ENCODE results near the gene LRPAP1. TPM values are rescaled to one million over a fixed set of nuclear protein-coding genes. Genes with fewer than 3 reads are reported as not detected.
A peak's percentile ranks its signal among the peaks of the same experiment; 100 is the strongest.
"Not testable (repeated sequence)": the region's sequence is repeated elsewhere in the genome, so short reads cannot be mapped to it uniquely, and the experiment has no call there.

The LRPAP1 gene, protein sequence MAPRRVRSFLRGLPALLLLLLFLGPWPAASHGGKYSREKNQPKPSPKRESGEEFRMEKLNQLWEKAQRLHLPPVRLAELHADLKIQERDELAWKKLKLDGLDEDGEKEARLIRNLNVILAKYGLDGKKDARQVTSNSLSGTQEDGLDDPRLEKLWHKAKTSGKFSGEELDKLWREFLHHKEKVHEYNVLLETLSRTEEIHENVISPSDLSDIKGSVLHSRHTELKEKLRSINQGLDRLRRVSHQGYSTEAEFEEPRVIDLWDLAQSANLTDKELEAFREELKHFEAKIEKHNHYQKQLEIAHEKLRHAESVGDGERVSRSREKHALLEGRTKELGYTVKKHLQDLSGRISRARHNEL
- total RNA-seq, result 64.6 TPM

DNA sequence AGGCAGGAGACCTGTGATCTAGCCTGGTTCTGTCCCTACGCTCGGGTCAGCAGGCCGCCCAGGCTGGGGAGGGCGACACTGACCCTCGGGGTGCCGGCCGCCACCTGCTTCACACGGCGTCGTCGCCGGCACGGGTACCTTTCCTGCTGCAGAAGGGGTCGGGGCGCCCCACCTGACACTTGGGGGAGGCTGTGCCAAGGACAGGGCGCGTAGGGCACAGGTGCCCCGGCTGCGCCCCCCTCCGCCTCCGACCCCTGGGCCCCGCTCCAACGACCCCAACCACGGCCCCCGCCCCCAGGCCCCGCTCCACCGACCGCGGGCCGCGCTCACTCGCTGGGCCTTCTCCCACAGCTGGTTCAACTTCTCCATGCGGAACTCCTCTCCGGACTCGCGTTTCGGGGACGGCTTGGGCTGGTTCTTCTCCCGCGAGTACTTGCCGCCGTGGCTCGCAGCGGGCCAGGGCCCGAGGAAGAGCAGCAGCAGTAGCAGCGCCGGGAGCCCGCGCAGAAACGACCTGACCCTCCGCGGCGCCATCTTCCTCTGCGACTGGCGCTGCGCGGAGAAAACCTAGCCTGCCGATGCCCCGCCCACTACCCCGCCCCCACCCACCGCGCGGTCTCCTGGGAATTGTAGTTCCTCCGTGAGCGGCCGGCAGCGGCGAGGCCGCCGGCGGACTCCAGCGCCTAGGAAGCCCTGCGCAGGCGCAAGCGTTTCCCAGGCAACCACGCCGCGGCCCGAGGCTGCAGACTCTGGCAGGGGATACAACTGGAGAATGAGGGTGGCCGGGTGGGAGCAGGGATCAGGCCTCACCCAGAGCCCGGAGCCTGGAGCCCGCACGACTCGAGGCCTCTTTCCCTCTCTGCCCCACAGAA lies at the start of gene LRPAP1:
LRPAP1 (minus strand) TSS at position 544 of the 872 bp plus-strand sequence; CDS start at position 534, 10 bp downstream.
- peak; percentile 93 for ATAC-seq

DNA sequence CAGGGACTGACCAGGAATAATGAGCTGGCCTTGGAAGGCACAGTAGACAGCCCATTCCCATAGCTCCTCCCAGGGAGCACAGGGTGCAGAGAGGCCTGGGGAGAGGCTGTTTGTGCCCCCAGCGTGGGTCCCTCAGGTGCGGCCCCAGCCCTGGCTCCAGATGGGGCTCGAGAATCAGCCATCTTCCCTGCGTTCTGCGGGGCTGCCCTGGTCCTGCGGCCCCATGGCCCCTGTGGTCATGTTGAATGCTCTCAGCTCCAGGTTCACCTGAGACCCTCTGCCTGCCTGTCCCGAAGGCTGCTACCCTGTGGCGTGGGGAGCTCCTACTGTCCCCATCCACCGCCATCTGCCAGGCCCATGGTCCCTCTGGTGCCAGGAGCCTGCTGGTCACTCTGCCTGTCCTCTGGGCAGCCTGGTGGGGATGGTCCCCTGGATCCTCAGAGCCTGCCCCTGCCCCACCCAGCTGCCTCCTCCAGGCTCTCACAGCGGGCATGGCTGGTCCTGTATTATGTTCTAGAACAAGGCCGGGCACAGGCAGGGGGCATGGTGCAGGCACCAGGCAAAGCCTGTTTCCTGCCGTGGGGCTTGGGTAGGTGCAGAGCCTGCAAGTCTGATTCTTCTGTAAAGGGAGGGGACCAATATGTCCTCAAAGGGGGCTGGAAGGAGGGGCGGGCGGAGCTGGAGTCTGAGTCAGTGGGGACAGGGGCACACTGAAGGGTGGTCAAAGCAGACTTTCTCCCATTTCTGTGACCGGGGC lies 49.3 kb upstream of the LRPAP1 start:
- ATAC-seq, result not testable (repeated sequence)

DNA sequence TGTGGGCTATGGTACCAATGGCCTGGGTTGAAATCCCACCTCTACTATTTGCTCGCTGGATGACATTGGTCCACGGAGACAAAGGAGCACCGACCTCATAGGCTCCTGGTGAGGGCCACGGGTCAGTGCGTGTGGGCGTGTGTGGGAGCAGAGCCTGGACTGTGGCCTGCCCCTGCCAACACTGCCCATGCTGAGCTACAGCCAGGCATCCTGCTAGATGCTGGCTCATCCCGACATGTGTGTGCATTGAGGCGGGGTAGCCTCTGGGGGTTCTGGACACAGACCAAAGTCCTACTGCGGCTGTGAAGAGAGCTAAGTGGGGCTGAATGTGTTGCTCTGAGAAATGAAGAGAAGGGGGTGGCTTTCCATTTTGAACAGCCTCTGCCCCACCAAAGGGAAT lies 48.6 kb upstream of the LRPAP1 start:
- not testable (repeated sequence) for ATAC-seq

DNA sequence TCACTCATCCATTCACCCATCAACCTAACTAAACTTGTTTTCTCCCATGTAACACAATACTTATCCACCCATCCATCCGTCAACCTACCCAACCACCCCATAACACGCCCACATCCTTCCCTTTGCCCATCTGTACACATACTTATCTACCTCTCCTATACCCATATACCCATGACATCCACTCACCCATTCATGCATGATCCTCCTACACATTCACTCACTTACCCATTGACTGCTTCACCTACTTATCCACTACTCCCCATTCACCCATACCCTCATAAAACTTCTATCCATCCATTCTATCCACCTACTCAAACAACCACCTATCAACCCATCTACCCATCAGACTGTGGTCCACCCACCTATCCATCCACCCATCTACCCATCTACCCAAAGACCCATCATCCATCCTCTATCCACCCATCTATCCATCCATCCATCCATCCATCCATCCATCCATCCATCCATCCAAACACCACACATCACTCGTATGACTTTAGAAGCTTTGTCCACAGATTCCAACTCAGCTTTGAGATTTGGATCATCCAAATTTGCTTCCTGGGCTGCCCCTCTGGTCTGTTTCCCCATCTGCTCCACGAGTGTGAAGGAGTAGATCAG lies 46.4 kb upstream of the LRPAP1 start:
- ATAC-seq, result not testable (repeated sequence)

DNA sequence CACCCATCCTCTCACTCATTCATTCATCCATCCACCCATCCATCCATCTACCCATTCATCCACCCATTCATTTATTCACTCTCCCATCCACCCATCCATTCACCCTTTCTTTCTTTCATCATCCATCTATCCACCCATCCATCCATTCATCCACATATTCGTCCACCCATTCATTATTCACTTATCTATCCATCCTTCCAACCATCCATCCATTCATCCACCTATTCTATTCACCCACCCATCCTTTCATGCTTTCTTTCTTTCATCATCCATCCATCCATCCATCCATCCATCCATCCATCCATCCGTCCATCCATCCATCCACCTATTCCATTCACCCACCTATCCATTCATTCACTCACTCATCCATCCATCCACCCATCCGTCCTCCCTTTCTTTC lies 45.8 kb upstream of the LRPAP1 start:
- ATAC-seq, result not testable (repeated sequence)

DNA sequence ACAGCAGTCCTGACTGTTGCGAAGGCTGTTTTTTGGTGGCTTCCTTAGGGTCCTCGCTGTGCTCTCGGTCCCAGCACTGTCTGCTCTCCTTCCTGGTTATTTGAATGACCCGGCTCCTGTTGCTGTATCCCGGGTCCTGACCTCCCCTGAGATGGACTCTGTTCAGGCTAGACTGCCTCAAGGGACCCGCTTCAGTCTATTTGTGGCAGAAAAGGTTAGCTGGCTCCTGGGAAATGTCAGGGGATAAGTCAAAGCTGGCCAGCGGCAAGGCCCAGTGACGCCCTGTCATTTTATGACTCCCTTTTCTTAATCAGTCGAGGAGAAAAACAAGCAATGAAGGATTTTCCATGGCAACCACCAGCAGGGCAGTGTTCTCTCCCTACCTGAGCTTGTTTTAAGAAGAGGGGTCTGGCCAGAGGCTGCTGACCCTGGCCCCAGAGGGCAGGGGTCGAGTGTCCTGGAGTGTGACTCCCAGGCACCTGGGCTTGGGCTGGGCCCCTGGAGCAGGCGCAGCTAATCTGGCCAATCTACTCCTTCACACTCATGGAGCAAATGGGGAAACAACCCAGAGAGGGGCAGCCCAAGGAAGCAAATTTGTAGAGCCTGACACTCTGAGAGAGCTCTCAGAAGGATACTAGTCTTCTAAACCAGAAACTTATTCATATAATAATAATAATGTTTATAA lies 45.1 kb upstream of the LRPAP1 start:
- not testable (repeated sequence) for ATAC-seq

DNA sequence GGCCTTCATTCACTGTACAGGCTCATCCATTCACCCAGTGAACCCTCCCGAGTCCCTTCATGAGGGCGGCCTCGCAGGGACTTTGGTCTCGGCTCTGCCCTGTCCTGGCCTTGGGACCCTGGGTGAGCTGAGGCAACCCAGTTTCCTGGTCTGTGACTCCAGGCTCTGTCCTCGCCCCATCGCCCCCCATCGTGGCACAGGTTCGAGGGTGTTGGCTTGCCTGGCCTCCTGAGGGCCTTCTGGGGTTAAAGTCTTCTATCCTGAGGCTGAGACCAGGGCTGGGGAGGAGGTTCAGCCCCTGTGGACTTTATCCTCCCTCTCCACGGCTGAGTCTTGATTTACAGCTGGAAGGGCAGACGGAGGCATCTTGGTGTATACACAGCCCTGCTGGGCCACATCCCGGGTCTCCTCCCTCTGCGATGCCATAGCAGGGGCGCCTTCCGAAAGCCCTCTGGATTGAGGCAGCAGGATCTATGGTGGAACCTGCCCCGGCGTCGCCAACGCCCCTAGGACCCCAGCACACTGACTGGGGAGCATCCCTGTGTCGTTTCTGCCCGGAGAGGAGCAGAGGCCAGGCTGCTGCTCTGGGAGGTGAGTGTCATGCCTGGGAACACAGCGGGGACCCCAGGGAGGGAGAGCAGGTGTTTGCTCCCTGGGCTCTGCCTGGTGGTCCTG lies 44.4 kb upstream of the LRPAP1 start:
- not testable (repeated sequence) for ATAC-seq

DNA sequence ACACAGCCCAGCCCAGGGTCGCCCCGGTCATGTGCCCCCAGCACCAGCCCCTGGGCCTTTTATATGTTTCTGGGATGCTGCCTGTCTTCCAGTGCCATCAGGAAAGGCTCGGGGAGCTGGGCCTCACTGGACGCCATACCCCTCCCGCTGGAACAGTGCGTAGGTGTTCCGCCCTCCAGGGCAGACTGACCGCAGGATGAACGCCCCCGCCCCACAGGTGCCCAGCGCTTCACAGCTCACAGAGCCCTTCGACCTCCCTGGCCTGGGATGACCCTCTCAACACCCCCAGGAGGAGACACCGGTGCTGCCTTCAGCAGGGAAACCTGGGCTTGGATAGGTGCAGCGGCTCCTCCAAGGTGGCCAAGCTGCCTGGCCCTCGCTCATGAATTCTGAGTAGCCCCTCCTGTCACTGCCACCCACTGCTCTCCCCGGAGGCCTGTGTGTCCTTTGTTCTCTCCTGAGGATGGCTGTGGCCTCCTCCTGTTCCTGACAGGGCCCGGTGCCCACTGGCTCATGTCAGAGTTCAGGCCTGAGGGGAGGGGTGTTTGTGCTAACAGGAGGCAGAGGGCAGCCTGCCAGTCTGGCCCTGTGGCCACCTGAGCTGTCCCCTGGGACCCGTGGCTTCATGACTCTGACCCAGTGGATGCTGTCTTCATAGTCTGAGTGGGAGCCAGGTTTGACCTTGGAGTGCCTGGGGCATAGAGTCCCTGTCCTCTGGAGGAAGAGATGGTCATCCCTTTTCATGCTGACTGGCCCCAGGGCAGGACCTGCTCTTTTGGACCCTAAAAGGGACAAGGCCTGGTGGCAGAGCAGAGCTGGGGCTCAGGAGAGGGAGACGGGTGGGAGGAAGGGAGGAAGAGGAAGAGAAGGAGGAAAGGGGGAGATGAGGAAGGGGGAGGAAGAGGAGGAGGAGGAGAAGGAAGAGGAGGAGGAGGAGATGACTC lies 43.5 kb upstream of the LRPAP1 start:
- ATAC-seq, result not testable (repeated sequence)

DNA sequence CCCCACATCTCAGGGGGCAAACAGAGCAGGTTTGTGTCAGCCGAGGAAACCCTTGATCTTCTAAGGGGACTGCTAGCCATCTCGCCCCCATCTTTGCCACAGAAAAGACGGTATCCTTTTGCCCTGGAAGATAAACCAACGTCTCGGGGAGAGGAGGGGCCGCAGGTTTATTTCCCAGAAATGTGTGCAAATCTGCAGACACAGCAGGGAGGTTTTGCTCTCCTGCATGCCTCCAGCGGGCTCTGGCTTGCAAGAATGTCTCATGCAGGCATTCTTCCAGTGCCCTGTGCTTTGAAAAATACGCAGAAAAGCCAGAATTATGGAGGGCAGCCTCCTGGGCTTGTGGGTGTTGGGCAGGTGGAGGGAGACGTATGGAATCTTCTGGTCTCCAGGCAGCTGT lies 42.6 kb upstream of the LRPAP1 start:
- ATAC-seq, result not testable (repeated sequence)

DNA sequence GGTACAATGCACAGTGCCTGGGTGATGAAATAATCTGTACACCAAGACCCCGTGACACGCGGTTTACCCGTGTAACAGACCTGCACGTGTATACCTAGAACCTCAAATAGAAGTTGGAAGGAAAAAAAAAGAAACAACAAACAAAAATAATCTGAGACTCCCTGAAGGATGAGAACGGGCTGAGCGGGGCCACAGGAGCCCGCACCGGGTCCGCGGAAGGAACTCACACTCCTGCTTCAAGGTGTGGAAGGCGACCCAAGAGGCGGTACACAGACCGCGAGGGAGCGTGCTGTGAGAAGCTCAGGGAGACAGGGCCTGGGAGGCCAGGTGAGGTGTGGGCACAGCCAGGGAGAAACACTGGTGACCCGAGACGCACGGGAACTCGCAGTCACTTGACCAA lies 42.1 kb upstream of the LRPAP1 start:
- ATAC-seq, result not testable (repeated sequence)

DNA sequence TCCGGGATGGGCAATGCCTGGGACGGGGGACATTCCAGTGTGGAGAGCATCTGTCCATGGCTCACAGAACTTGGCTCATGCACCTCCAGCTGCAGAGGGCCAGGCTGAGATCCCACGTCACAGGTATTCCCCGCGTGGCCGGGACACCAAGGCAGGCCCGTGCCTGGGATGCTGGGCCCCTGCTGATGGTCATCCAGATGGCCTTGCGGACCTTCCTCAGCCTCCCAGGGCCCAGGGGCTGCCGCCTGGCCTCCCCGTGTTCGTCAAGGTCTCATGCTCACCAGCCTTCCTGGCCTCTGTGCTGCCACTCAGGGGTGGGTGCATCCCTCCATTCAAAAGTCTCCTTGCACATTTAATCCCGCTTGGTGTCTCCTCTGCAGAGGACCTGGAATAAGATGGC lies 40.9 kb upstream of the LRPAP1 start:
- ATAC-seq, result no peak

DNA sequence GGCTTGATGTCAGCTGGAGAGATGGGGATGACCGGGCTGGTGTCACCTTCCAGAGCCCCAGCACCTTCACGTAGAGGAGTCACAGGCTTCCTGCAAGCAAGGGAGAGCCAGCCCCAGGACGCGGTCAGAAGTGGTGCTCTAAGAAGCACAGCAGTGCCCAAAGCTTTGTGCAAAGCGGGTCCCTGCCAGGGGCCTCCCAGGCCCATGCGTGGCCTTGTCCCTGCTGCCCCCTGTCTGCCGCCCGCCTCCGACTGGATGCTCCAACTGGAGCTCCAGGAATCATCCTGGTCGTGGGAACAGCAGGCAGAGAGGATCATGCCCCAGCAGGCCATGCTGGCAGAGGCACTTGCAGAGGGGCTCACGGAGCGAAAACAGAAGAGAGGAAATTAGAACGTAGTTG lies 40.1 kb upstream of the LRPAP1 start:
- no peak for ATAC-seq

DNA sequence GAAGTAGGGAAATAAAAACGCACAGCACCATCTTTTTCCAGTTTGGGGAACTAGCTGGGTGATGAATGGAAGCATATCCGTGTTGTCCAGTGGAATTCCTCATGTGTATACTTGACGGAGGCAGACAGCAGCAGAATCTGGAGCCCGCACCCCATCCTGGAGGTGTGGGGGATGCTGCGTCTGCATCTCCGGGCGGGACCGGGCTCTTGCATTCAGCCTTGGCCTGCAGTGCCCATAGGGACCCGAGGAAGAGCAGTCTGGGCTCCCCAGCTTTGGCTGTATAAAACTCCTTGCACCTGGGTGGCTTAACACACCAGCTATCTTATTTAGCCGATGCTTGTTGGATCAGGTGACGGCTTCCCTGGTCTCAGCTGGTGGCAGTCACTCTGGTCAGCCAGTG lies 39.7 kb upstream of the LRPAP1 start:
- no peak for ATAC-seq

DNA sequence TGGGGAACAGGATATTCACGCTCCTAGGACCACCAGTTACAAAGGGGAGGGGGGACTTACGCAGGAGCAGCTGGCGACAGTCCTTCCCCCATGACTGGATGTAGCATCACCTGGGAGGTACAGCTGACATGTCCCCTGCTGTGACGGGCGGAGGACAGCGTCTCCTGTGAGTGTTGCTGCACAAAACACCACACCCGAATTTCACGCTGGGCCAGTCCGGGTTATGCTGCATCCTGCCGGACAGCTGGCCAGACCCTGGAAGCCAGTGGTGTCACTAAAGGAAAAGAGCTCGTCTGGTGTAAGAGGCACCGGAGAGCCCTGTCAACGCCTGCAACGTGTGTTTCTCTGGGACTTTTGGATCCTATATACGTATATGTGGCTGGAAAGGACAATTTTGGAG lies 38.7 kb upstream of the LRPAP1 start:
- not testable (repeated sequence) for ATAC-seq

DNA sequence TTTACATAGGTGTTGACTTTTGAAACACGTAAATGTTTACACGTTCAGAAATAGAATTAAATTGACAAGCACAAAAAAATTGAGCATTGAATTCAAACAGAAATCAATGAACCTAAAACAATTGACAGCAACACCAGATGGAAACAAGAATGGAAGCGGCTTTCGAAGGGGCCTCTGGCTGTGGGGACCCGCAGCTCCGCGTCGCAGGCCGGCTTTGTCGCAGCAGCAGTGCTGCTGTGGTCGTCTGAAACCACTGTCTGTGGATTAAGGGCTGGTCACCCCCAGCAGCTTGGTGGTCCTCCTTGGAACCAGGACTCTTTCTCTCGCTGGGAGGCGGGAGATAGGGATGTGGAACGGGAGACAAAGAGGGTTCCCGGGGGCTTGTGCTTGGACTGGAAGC lies 37.4 kb upstream of the LRPAP1 start:
- not testable (repeated sequence) for ATAC-seq

DNA sequence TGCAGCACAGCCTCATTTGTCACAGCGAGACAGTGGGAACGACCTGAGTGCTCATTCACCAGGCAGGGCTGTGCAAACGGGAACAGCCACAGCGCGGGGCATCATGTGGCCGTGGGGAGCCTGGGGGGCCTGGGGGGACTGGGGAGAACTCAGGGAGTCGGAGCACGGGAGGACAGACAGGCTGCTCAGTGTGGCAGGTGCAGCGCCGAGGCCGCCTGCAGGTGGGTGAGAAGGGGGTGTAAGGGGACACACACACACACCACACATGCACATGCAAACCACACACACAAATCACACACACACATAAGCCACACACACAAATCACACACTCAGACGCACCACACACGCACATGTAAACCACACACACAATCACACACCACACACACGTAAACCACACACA lies 34.5 kb upstream of the LRPAP1 start:
- ATAC-seq, result not testable (repeated sequence)

DNA sequence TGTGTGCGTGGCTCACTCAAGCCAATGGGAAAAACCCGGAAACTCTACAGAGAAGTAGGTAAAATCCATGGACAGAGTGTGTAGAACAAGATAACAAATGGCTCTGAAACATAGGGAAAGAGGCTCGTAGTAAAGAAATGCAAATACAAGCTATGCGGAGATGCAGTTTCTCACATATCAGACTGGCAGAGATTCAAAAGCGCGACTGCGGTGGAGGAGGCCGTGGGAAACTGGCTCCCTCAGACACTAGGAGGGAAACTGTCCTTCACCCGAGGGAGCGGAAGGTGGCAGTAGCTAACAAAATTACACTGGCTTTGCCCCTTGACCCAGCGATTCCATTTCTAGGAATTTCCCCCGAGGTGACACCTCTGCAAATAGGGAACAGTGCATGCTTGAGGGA lies 34.1 kb upstream of the LRPAP1 start:
- ATAC-seq, result not testable (repeated sequence)

DNA sequence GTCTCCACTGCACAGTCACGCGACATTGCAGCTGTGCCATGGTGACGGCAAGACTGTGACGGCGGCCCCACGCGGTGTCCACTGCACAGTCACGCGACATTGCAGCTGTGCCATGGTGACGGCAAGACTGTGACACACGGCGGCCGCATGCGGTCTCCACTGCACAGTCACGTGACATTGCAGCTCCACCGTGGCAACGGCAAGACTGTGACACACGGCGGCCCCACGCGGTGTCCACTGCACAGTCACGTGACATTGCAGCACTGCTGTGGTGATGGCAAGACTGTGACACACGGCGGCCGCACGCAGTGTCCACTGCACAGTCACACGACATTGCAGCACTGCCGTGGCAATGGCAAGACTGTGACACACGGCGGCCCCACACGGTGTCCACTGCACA lies 32.7 kb upstream of the LRPAP1 start:
- not testable (repeated sequence) for ATAC-seq

DNA sequence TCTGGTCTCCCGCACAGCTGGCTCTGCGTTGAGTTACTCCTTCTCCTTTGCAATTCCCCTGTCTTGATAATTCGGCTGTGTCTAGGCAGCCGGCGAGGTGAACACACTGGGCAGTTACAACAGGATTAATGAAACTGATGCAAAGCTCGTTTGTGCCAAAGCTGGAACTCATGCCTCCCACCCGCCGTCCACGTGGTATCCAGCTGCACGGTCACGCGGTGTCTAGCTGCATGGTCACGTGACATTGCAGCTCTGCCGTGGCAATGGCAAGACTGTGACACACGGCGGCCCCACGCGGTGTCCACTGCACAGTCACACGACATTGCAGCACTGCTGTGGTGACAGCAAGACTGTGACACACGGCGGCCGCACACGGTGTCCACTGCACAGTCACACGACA lies 31.2 kb upstream of the LRPAP1 start:
- ATAC-seq, result no peak

DNA sequence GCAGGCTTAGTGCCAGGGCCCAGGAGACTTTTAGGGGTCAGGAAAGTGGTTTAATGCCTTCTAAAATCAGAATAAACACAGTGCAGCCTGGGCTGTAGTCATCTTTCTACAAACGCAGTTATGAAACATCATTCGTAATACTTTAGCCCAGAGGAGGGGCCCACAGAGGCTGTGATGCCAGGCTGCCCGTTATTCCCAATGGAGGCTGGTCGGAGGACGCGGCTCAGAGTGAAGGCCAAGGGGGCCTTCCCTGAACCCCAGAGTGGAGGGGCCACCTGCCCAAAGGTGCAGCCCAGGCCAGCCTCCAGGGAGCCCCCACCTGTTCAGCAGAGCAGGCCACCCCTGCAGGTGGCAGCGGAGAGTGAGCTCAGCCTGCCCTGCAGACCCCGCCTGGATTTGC lies 29.9 kb upstream of the LRPAP1 start:
- not testable (repeated sequence) for ATAC-seq

Data from esophagus mucosa (tissue), 1 donor.